Right atrium auricular region (tissue), 2 donors: ENCODE results near the gene CAPN1. TPM values are rescaled to one million over a fixed set of nuclear protein-coding genes. Genes with fewer than 3 reads are reported as not detected.
A peak's percentile ranks its signal among the peaks of the same experiment; 100 is the strongest.
"Not testable (repeated sequence)": the region's sequence is repeated elsewhere in the genome, so short reads cannot be mapped to it uniquely, and the experiment has no call there.

Source experiments
- DNase-seq: peaks from one replicate; pipeline ENCODE4 v3.0.0-alpha.2; 2019; ENCODE audit warnings: low spot score
- H3K27ac ChIP-seq, 2 donors: fragments of 200-600 bp; sonication (generic); 1 replicate in 1 of 2; 2 replicates in 1 of 2; pipeline ENCODE4 v1.5.1; 2016 to 2019
- H3K27me3 ChIP-seq, 2 donors: fragments of 200-600 bp; sonication (generic); one replicate each; pipeline versions ENCODE4 v1.5.1 to v1.6.0; 2017 to 2019
- H3K36me3 ChIP-seq: fragments of 200-600 bp; sonication (generic); one replicate; pipeline ENCODE4 v1.5.1; 2016
- H3K4me1 ChIP-seq, 2 donors: fragments of 200-600 bp; sonication (generic); one replicate each; pipeline versions ENCODE4 v1.5.1 to v1.6.0; 2017 to 2019
- H3K4me3 ChIP-seq, 2 donors: fragments of 200-600 bp; sonication (generic); 1 replicate in 1 of 2; 2 replicates in 1 of 2; pipeline ENCODE4 v1.5.1; 2017 to 2019; ENCODE audit warnings: mild to moderate bottlenecking in 1 of 2, moderate library complexity in 1 of 2
- H3K9me3 ChIP-seq, 2 donors: fragments of 200-600 bp; sonication (generic); one replicate each; pipeline ENCODE4 v1.5.1; 2019
- CTCF ChIP-seq, 2 donors: fragments of 200-600 bp; sonication (generic); IDR thresholded peaks; one replicate each; pipeline ENCODE4 v1.5.1; 2019; ENCODE audit warnings: antibody characterized with exemption in 2 of 2
- total RNA-seq, 2 donors: library from RNA; depleted of rRNA; stranded (reverse); fragments of >200 nt; gene quantifications; one replicate each; pipeline ENCODE4 v1.1.0, GENCODE V29; 2016

The CAPN1 gene
- total RNA-seq, 2 donors from 2014 or later: 89.9 to 93.0 TPM

GRCh38 chr11:65172600-65172999, 9.1 kb upstream of the CAPN1 start:
- Histone ChIP-seq H3K9me3 (no peaks in the 10 kb centered on the region), H3K4me1 (no peaks in the 10 kb centered on the region)

DNA sequence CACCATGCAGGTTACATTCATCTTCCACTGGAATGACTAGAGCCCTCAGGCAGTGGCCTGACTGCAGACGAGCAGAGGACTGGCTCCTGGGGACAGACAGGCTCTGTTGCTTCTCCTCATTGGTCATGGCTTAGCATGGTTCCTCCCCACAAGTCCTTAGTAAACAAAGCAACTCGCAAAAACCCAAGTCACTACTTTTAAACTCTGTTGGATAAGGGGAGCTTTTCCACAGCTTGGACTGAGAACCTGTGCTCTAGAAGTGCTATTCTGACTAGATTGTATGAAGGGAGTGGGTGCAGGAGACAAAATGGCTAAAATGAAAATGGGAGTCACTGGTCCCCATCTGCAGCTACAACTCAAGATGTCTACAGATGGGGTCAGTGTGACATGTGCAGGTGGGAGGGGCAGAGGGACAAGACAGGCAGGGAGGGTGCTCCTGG, 7.1 kb upstream of the CAPN1 start:
- not testable (repeated sequence) for H3K27me3 ChIP-seq, H3K4me1 ChIP-seq, H3K27ac ChIP-seq, H3K9me3 ChIP-seq, DNase-seq, H3K36me3 ChIP-seq, H3K4me3 ChIP-seq

More at GRCh38 chr11:65172600-65172999, 9.1 kb upstream of the CAPN1 start:
- DNase-seq: no peak
- no peaks in the 10 kb centered on the region for H3K27me3 ChIP-seq
- H3K27ac ChIP-seq: no peak overlapping the region
- TF ChIP-seq CTCF (IDR thresholded peaks at IDR 0.05): no peak
- no peaks in the 10 kb centered on the region for H3K36me3 ChIP-seq
- no peak overlapping the region for H3K4me3 ChIP-seq

- Histone ChIP-seq H3K4me3 (peak overlapping the region; percentile 79 to 90), H3K36me3 (peaks cover 8% of the 10 kb centered on the region), H3K27ac (peak overlapping the region; percentile 89 to 95), H3K9me3 (no peaks in the 10 kb centered on the region), H3K27me3 (no peaks in the 10 kb centered on the region), H3K4me1 (peaks cover 0 to 23% of the 10 kb centered on the region in 2 donors)
- TF ChIP-seq CTCF (IDR thresholded peaks at IDR 0.05): peak; percentile 21 to 63
- no peak for DNase-seq
Observed at GRCh38 chr11:65180877-65181568, 705 bp upstream of the CAPN1 start.

- DNase-seq: no peak
- Histone ChIP-seq H3K4me1 (peaks cover 0 to 23% of the 10 kb centered on the region in 2 donors), H3K27ac (peak overlapping the region; percentile 89 to 95), H3K36me3 (peaks cover 19% of the 10 kb centered on the region), H3K27me3 (no peaks in the 10 kb centered on the region), H3K4me3 (peak overlapping the region; percentile 79 to 90), H3K9me3 (no peaks in the 10 kb centered on the region)
- TF ChIP-seq CTCF (IDR thresholded peaks at IDR 0.05): no peak
Observed at GRCh38 chr11:65182258-65183170, 786 bp downstream of the CAPN1 start.

GRCh38 chr11:65183201-65183891, 1.6 kb downstream of the CAPN1 start:
- H3K9me3 ChIP-seq: no peaks in the 10 kb centered on the region
- H3K27ac ChIP-seq: peak overlapping the region in 1 of 2 donors; percentile 89
- peaks cover 0 to 23% of the 10 kb centered on the region in 2 donors for H3K4me1 ChIP-seq
- H3K4me3 ChIP-seq: no peak overlapping the region
- DNase-seq: no peak
- H3K36me3 ChIP-seq: peaks cover 27% of the 10 kb centered on the region
- H3K27me3 ChIP-seq: no peaks in the 10 kb centered on the region
- no peak for TF ChIP-seq CTCF (IDR thresholded peaks at IDR 0.05)
